ENCODE measurements around the gene DNAJB14.

Gene DNAJB14

DNA sequence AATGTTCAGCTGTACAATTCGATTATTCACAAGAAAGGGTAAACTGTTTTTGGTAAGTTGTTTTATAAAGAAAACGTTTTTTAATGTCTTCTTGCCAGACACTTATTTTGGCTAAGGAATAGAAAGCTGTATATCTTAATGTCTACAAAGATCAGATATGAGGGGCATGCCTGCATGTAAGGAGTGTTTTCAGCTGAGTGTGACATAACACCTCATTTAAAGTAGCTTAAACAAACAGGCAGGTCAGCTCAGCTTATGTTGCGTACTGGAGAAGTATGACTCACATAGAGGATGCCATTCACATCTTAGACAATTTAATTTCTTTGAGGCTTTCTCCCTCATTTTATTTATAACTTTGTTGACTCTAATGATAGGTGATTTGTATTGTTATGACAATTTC lies 82.6 kb downstream of the DNAJB14 start:
- no peak for DNase-seq (ENCODE audit: low spot score)

DNA sequence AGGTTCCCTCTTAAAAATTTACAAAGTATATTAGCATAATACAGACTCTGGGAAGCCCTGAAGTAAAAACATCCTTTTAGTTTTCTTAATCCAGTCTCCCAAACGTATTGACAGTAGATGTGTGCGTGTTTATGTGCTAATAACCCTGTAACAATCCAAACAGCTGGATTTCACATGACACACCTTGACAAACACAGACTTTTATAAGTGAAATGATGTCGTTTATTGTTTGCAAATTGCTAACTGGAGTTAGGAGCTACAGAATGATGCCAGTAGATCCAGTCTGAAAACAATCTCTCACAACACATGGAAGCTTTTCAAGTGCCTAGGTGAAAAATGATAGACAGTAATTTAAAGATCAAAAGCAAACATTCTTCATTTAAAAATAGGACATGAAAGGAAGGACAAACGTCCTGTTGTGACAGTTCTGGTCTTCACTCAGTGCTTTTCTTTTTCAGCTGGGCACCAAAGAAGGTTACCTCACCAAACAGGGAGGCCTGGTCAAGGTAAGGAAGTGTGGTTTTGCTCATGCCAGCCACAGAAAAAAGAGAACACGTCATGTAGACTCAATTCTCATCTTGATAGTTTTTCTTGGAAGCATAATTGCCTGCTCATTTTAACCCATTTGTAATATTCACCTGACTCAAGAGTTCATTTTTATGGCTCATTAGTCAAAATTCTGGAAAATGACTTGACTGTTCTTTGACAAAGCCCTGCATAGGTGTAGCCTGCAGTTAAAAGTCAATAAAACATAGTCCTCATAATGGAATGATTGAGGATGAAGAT lies 85.1 kb downstream of the DNAJB14 start:
- DNase-seq (ENCODE audit: low spot score), result no peak

DNA sequence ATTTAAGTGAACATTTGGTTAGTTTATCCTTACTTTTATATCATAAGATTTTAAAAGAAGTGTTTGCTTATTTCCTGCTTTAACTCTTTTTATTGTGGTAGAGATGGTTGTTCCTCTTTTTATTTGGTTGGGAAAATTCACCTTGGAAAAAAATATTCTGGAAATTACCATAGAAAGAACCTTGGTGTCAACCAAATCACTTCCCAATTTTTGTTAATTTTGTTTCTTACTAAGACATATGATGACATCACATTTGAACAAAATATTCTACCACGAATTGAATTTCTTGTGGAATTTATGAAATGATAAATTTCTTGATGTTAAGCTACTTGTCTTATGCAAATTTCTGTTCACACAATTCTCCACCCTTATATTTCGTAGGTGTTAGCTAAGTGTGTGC lies 85.9 kb downstream of the DNAJB14 start:
- DNase-seq (ENCODE audit: low spot score), result no peak

DNA sequence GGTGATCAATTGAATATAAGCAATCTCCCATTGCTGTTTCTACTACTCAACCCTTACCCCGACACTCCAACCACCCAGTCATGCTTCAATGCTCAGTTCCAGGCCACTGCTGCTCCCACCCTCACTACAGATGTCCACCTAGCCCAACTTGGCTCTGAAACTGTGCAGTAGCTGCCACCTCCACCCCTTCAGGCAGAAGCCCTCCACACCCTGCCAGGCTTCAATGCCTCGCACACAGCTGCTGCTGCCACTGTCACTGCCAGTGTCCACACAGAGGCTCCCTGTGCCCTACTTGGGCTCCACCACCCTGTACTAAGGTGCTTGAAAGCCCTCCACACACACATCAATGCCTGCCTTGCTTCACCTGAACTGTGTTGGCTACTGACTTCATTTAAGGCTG lies 86.8 kb downstream of the DNAJB14 start:
- no peak for DNase-seq (ENCODE audit: low spot score)

DNA sequence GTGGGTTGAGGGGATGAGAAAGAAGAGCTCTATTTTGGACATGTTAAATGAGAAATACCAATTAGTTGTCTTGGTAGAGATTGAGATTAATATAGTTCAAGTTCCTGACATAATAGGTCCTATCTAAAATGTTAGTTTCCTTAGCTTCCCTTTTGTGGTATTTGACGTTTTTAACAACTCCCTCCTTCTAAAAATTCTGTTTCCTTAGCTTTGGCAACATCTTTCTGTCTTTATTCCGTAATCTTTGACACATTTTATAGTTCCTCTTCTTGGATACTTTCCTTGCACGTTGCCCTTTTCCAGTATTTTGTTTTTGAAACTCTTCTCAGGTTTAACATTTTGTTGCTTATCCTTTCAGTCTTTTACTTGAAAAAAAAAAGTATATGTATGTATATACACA lies 89.1 kb downstream of the DNAJB14 start:
- DNase-seq (ENCODE audit: low spot score), result no peak

DNA sequence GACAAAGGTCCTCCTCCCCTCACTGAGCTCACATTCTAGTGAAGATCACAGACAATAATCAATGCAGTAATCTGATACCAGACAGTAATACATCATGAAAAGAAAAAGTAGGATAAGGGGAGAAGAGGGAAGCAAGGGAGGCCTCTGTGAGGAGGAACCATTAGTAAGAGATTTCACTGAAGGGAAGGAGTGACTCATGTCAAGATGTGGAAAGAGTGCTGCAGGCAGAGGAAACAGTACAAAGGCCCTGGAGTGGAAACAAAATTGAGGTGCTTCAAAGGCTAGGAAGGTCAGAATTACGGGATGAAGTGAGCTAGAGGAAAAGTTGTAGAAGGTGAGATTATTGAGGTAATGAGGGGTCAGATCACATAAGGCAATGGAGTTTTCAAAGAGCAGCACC lies 90.3 kb downstream of the DNAJB14 start:
- DNase-seq (ENCODE audit: low spot score), result no peak

DNA sequence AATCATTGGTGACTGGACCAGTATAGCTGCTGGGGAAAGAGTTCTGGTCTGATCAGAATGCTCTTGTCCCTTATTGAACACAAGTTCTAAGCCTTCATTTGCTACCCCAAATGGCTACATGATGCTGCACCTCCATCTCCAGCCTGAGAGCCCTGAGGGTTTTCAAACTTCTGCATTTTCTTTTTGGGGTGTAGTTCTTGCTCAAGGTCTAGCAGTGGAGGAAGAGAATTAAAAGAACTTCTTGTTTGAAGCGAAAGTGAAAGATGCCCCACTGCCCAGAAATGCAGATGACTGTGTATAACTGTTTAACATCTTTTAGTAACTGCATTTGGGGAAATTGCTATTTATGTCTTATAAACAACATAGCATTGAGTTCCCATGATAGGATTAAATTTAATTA lies 90.7 kb downstream of the DNAJB14 start:
- DNase-seq (ENCODE audit: low spot score), result no peak

DNA sequence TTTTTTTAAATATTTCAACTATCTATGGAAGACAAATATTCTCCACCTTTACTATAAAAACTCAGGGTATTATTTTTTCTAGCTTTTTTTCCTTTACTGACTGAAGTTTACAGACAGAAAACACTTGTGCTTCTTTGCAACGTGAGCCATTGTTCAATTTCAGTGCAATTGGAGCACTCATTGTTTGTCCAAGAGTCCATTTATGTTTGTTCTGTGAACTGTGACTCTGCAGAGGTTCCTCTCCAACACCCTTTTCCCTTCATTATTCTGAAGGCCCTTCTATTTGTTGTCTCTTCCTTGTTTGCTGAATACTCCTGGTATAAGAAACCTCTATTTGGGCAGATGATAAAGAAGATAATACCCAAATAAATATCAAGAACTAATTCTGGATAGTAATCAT lies 92.4 kb downstream of the DNAJB14 start:
- no peak for DNase-seq (ENCODE audit: low spot score)

DNA sequence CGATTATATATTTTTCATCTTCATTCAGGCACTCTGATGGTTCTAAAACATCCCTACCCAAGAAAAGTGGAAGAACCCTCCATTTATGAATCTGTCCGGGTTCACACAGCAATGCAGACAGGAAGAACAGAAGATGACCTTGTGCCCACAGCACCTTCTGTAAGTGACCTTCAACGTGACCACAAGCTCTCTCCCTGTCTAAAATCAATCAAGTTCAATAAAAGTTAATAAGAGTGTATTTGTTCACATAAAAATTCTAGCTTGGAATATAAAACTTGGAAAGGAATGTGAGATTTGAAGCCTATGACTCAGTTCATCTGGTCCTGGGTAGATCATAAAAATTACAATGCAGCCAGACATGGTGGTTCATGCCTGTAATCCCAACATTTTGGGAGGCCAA lies 93.2 kb downstream of the DNAJB14 start:
- DNase-seq (ENCODE audit: low spot score), result no peak

DNA sequence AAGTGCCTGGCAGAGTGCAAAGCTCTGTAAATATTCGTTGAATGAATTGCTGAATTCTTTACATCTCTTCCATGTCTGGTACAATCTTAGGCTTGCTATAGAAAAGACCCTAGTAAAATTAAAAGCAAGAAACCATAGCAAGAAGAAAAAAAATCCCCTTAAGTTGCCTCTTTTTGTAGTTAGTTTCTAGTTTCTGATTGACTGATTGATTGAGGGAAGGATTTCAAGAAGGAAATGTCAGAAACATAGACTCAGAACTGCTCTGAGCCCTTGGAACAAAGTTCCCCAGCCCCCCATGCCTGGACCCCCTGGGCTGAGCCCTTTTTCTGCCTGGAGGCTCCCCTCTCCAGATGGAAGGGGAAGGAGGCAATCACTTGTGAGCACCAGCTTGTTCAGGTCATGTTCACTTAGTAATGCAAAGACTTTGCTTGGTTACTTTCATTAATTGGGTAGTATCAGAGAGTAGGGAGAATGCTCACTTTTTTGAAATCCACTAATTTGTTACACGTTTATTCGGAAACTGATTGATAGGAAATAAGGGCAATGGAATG lies 94.1 kb downstream of the DNAJB14 start:
- no peak for DNase-seq (ENCODE audit: low spot score)

DNA sequence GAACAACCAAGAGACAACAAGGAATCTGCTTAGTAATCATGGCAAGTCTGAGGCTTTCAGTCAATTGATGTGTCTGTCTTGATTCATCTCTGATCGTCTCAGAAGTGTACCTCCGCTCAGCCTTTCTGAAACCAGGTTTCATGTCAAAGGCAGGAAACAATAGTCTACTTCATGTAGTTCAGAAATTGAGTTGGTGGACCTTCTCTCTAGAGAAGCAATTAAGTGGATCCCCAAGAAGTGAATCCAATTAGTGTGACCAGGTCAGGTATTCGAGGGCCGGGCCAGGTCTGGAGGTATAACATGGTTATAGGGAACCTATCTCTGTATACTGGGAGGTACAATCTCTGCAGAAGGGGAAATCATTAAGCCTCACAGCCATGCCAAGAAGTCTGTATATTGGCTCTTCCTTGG lies 97.8 kb downstream of the DNAJB14 start:
- DNase-seq (ENCODE audit: low spot score), result no peak

DNA sequence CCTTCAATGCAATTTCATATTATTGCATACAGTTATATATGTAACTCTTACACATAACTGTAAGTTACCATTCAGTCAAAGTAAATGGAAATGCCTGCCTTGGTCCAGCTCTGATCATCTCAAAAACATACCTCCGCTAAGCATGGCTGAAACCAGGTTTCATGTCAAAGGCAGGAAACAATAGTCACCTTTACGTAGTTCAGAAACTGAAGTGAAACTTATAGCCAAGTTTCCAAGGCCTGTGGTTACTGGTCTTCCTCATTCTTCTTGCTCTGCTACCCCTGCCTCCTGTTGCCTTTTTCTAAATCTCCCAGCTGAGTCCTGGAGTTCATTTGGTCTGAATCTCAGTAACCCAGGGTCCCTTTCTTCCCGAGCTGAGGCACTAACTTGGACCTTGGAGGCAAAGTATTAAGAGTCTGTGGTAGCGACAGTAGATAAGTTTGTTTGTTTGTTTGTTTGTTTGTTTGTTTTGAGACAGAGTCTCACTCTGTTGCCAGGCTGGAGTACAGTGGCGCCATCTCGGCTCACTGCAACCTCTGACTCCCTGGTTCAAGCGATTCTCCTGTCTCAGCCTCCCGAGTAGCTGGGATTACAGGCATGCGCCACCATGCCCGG lies 98.9 kb downstream of the DNAJB14 start:
- no peak for DNase-seq (ENCODE audit: low spot score)

DNA sequence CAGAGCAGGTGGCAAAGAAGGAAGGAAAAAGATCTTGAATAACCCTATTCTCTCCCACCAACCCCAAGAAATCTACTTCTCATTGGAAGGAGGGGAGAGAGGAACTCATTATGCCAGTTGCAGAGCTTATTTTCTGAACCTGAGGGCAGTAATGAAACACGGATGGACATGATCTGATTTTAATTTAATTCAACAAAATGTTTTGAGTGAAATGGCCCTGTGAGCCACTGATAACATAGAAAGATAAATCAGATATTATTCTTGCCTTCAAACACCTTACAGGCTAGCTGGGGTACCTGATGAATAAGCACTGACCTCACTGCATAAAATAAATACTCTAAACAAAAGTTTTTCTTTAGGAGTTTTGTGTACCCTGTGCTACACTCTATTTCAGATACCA lies 99.5 kb downstream of the DNAJB14 start:
- DNase-seq (ENCODE audit: low spot score), result no peak

All from cerebellar cortex (tissue), 1 donor.